ENCODE data around the gene ZNF24.

ZNF24 gene

DNA sequence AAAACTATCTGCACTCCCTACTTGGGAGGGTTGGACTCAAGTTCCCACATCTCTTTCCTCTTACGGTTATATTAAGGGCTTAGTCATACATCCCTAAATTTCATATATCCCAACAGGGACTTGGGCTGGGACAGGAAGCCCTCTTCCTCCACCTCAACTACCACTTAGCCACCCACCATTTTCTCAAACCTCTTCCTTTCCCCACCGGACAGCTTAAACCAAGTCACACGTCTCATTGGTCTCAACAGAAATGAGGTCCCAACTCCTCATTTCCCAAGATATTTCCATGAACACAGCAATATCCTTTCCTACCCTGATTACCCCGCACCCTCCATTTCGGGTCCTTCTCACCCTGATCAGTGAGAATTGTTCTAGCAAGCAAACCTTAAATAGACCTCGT, 54.9 kb downstream of the ZNF24 start:
- TF ChIP-seq TAF1 (IDR thresholded peaks at IDR 0.05; ENCODE audit: borderline replicate concordance, low read depth, low read length) (no peak), POLR2AphosphoS5 (IDR thresholded peaks at IDR 0.05; ENCODE audit: low read depth, low read length) (no peak), POLR2A (IDR thresholded peaks at IDR 0.05; ENCODE audit: low read depth, low read length) (no peak)
- FAIRE-seq (peak; percentile 44), DNase-seq (ENCODE audit: insufficient read length) (no peak)

DNA sequence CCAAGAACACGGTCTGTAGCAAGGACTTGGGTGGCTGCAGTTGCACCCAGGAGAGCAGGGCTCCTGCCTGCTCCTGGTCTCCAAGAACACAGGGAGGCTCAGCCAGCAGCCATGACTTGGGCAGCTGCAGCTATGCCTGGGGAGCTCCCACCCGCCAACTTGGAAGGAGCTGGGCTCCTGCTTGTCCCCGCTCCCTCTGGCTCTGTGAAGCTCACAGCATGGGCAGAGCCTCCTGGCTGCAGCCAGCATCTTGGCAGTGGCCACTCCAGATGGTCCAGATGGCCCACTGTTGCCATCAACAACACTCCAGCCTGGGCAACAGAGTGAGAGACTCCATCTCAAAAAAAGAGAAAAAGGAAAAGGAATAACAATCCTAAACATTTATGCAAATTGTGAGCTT, 59.4 kb downstream of the ZNF24 start:
- no peak for DNase-seq (ENCODE audit: insufficient read length)
- TF ChIP-seq POLR2A (IDR thresholded peaks at IDR 0.05; ENCODE audit: low read depth, low read length) (no peak), TAF1 (IDR thresholded peaks at IDR 0.05; ENCODE audit: borderline replicate concordance, low read depth, low read length) (no peak)
- no peak for FAIRE-seq

- DNase-seq (ENCODE audit: insufficient read length) (no peak), FAIRE-seq (no peak)
- TF ChIP-seq POLR2AphosphoS5 (IDR thresholded peaks at IDR 0.05; ENCODE audit: low read depth, low read length) (no peak), TAF1 (IDR thresholded peaks at IDR 0.05; ENCODE audit: borderline replicate concordance, low read depth, low read length) (no peak), POLR2A (IDR thresholded peaks at IDR 0.05; ENCODE audit: low read depth, low read length) (no peak)
Observed at GRCh38 chr18:35283923-35284794, 60.1 kb downstream of the ZNF24 start.

GRCh38 chr18:35282353-35282752, 61.9 kb downstream of the ZNF24 start:
- FAIRE-seq, result no peak
- TF ChIP-seq POLR2AphosphoS5 (IDR thresholded peaks at IDR 0.05; ENCODE audit: low read depth, low read length), result no peak
- TF ChIP-seq TAF1 (IDR thresholded peaks at IDR 0.05; ENCODE audit: borderline replicate concordance, low read depth, low read length), result no peak
- no peak for TF ChIP-seq POLR2A (IDR thresholded peaks at IDR 0.05; ENCODE audit: low read depth, low read length)
- DNase-seq (ENCODE audit: insufficient read length), result no peak
